HepG2 (cell line): Measurements from ENCODE around the gene AFAP1L2. TPM values are rescaled to one million over a fixed set of nuclear protein-coding genes. Genes with fewer than 3 reads are reported as not detected.

Experiments
- ATAC-seq: fragments of 200-7000 bp; cut with Tn5 transposase; 3 replicates; pipeline ENCODE4 v1.9.1; 2020; ENCODE audit warnings: mild to moderate bottlenecking, moderate library complexity
- BruUV-seq: library from RNA; stranded (reverse); fragments of 400-500 nt; replicated peaks from 2 replicates; lab custom pipeline; 2021; lab: Mats Ljungman, UMichigan
- CTCF ChIA-PET: fragments of 300-600 bp; formaldehyde crosslinking; extraction: SDS; loops from one replicate; lab custom pipeline; 2021; ENCODE audit warnings: low total read pairs, inconsistent platforms, low intra/inter-chr PET ratio; lab: Yijun Ruan, JAX
- POLR2A ChIA-PET: fragments of 350-600 bp; sonication (Branson Sonifier 250); formaldehyde crosslinking; loops from one replicate; lab custom pipeline; 2020; ENCODE audit warnings: antibody characterized with exemption, inconsistent platforms; lab: Yijun Ruan, JAX
- DNase-seq: peaks from one replicate; pipeline ENCODE4 v3.0.0-alpha.2; 2015; ENCODE audit warnings: low spot score
- FAIRE-seq: peaks from 3 replicates; lab custom pipeline; 2011; peaks lifted over from hg19 to GRCh38; lab: Jason Lieb, UNC
- H2AFZ ChIP-seq: one replicate; pipeline ENCODE4 v1.6.1; 2011; ENCODE audit warnings: low read length, inconsistent platforms
- H3K27ac ChIP-seq: fragments of 300-600 bp; 3 replicates; pipeline ENCODE4 v1.8.0; 2011; ENCODE audit warnings: mixed run types, mild to moderate bottlenecking, mixed read lengths, low read length, inconsistent platforms; ENCODE audit not compliant: insufficient read depth; ENCODE audit errors: extremely low read length
- H3K27me3 ChIP-seq, 2 experiments: fragments of 200-600 bp in 1 of 2; 2 replicates in 1 of 2; 3 replicates in 1 of 2; pipeline versions ENCODE4 v1.6.0 to v1.8.0; 2011; ENCODE audit warnings: low read length in 2 of 2, mild to moderate bottlenecking in 2 of 2, moderate library complexity in 2 of 2, inconsistent platforms in 1 of 2; ENCODE audit not compliant: insufficient read depth in 2 of 2, control insufficient read depth in 1 of 2
- H3K36me3 ChIP-seq, 2 experiments: fragments of 200-600 bp in 1 of 2; replicated peaks in 1 of 2; 2 replicates in 1 of 2; 3 replicates in 1 of 2; pipeline versions ENCODE4 v1.5.1 to v1.8.0; 2011; ENCODE audit warnings: low read length in 2 of 2, inconsistent platforms in 1 of 2; ENCODE audit not compliant: insufficient read depth in 2 of 2, control insufficient read depth in 1 of 2
- H3K4me1 ChIP-seq: 2 replicates; pipeline ENCODE4 v1.5.1; 2012; ENCODE audit warnings: low read length, inconsistent platforms; ENCODE audit not compliant: insufficient read depth
- H3K4me2 ChIP-seq: 2 replicates; pipeline ENCODE4 v1.6.0; 2011; ENCODE audit warnings: low read depth, low read length, inconsistent platforms
- H3K4me3 ChIP-seq, 3 experiments: fragments of 200-600 bp in 1 of 3; sonication (generic), shearing (Covaris generic) in 1 of 3; replicated peaks in 1 of 3; 2 replicates each; pipeline ENCODE4 v1.5.1; 2011 to 2016; ENCODE audit warnings: low read length in 3 of 3, inconsistent platforms in 2 of 3, low read depth in 2 of 3, mild to moderate bottlenecking in 2 of 3, control low read depth in 1 of 3, mixed read lengths in 1 of 3; ENCODE audit not compliant: insufficient read depth in 1 of 3
- H3K79me2 ChIP-seq: one replicate; pipeline ENCODE4 v1.6.1; 2011; ENCODE audit warnings: low read length, inconsistent platforms; ENCODE audit not compliant: insufficient read depth
- H3K9ac ChIP-seq: 2 replicates; pipeline ENCODE4 v1.6.0; 2011; ENCODE audit warnings: mild to moderate bottlenecking, low read depth, low read length, inconsistent platforms; ENCODE audit not compliant: insufficient read depth
- H3K9me3 ChIP-seq: 2 replicates; pipeline ENCODE4 v1.5.1; 2012; ENCODE audit warnings: mild to moderate bottlenecking, low read length
- H4K20me1 ChIP-seq: 2 replicates; pipeline ENCODE4 v1.6.0; 2011; ENCODE audit warnings: inconsistent platforms, mild to moderate bottlenecking, low read length, moderate library complexity; ENCODE audit not compliant: insufficient read depth
- ARNTL ChIP-seq: sonication (generic); formaldehyde crosslinking; IDR thresholded peaks from 2 replicates; pipeline ENCODE4 v1.4.0; 2020; ENCODE audit warnings: mild to moderate bottlenecking, missing genetic modification reagents
- BCLAF1 ChIP-seq: fragments of 450-650 bp; IDR thresholded peaks from 2 replicates; pipeline ENCODE4 v1.6.1; 2017; ENCODE audit warnings: mild to moderate bottlenecking
- ELK4 ChIP-seq: sonication (generic); formaldehyde crosslinking; IDR thresholded peaks from 2 replicates; pipeline ENCODE4 v1.9.0; 2021; ENCODE audit warnings: missing genetic modification reagents, borderline replicate concordance
- MBNL3 ChIP-seq: fragments of 250-450 bp; sonication (Bioruptor Pico); conservative IDR thresholded peaks from 2 replicates; pipeline ENCODE4 v1.8.0; 2022; ENCODE audit warnings: mild to moderate bottlenecking, inconsistent platforms
- PAXIP1 ChIP-seq: sonication (generic); formaldehyde crosslinking; conservative IDR thresholded peaks from 2 replicates; pipeline ENCODE4 v1.4.0; 2020; ENCODE audit warnings: mild to moderate bottlenecking, missing genetic modification reagents, moderate library complexity
- REXO4 ChIP-seq: sonication (generic); formaldehyde crosslinking; IDR thresholded peaks from 2 replicates; pipeline ENCODE4 v1.8.0; 2022; ENCODE audit warnings: missing genetic modification reagents, mild to moderate bottlenecking, borderline replicate concordance
- SMAD1 ChIP-seq: sonication (generic); formaldehyde crosslinking; IDR thresholded peaks from 2 replicates; pipeline ENCODE4 v1.4.0; 2020; ENCODE audit warnings: missing genetic modification reagents, low read depth, mild to moderate bottlenecking, borderline replicate concordance
- SPEN ChIP-seq: sonication (generic); formaldehyde crosslinking; IDR thresholded peaks from 2 replicates; pipeline ENCODE4 v1.5.1; 2020; ENCODE audit warnings: low read depth, mild to moderate bottlenecking, missing genetic modification reagents
- TSC22D2 ChIP-seq: sonication (generic); formaldehyde crosslinking; IDR thresholded peaks from 2 replicates; pipeline ENCODE4 v1.5.1; 2020; ENCODE audit warnings: missing genetic modification reagents, mild to moderate bottlenecking, borderline replicate concordance
- ZNF44 ChIP-seq: sonication (generic); formaldehyde crosslinking; IDR thresholded peaks from 2 replicates; pipeline ENCODE4 v1.5.1; 2020; ENCODE audit warnings: mild to moderate bottlenecking, missing genetic modification reagents
- ZNF562 ChIP-seq: sonication (generic); formaldehyde crosslinking; IDR thresholded peaks from 2 replicates; pipeline ENCODE4 v1.8.0; 2022; ENCODE audit warnings: missing genetic modification reagents, borderline replicate concordance
- ZNF670 ChIP-seq: sonication (generic); formaldehyde crosslinking; IDR thresholded peaks from 2 replicates; pipeline ENCODE4 v1.8.0; 2022; ENCODE audit warnings: mild to moderate bottlenecking, missing genetic modification reagents, borderline replicate concordance
- ZNF761 ChIP-seq: sonication (generic); formaldehyde crosslinking; conservative IDR thresholded peaks from 2 replicates; pipeline ENCODE4 v1.4.0; 2020; ENCODE audit warnings: mild to moderate bottlenecking, missing genetic modification reagents
- ZNF784 ChIP-seq: sonication (generic); formaldehyde crosslinking; IDR thresholded peaks from 2 replicates; pipeline ENCODE4 v1.5.1; 2020; ENCODE audit warnings: missing genetic modification reagents, mild to moderate bottlenecking, borderline replicate concordance
- WGBS: methylation state at CpG from one replicate; pipeline ENCODE4 v1.1.6; 2017; ENCODE audit warnings: low lambda C conversion rate; 5-methylcytosine and 5-hydroxymethylcytosine counted together
- in situ Hi-C: cut with HindIII; loops from 2 replicates; pipeline ENCODE4 v1.10.0; 2017; ENCODE audit warnings: low pct_unique_long_range_greater_than_20kb; ENCODE audit not compliant: extremely low pct_ligation_motif_present
- intact Hi-C: fragments of 100-400 bp; cut with micrococcal nuclease; formaldehyde crosslinking; loops from one replicate; pipeline ENCODE4 v1.10.0; 2022; ENCODE audit not compliant: unreplicated experiment
- polyA plus RNA-seq, 8 experiments: library from polyadenylated mRNA; depleted of rRNA in 3 of 8; stranded (reverse) in 7 of 8; unstranded in 1 of 8; fragments of >200 nt; fragmentation: Illumina TruSeq in 4 of 8; extraction: Trizol in 4 of 8; gene quantifications; 2 replicates each; pipeline versions ENCODE4 v1.2.1 to v1.2.3, GENCODE V29; 2011 to 2016; ENCODE audit warnings: low read depth in 4 of 8, missing spikeins in 1 of 8, mixed read lengths in 1 of 8; ENCODE audit not compliant: insufficient read depth in 1 of 8
- total RNA-seq, 5 experiments: library from RNA; depleted of rRNA; stranded (reverse); fragments of >200 nt; fragmentation: Illumina TruSeq; extraction: Trizol; gene quantifications; 2 replicates each; pipeline ENCODE4 v1.2.3, GENCODE V29; 2016; ENCODE audit warnings: low read depth in 1 of 5

AFAP1L2 gene
- total and polyA plus RNA-seq, 2 of the 13 experiments (the other 11 are each of a cell fraction or from before 2014, with no cell fraction given) = not detected

- TF ChIP-seq ZNF784 (CRISPR knock-in tag) (no peak), REXO4 (CRISPR knock-in tag) (no peak)
These were observed 144.5 kb downstream of the AFAP1L2 start (continued) for GRCh38 chr10:114259824-114260223.

- in situ Hi-C loops (no loop called here), intact Hi-C loops (no loop called here)
- no peak overlapping the region for H3K4me3 ChIP-seq
- H3K9me3 ChIP-seq = no peaks in the 10 kb centered on the region
- CTCF ChIA-PET = no interaction called here
- no TSS peak for BruUV-seq
- peaks cover 0 to 4% of the 10 kb centered on the region in 2 experiments; a peak in 1 of 5 replicates for H3K27me3 ChIP-seq
- no peak overlapping the region for H2AFZ ChIP-seq
- no peak for ATAC-seq
- H3K4me2 ChIP-seq = no peak overlapping the region
- DNase-seq = no peak
- POLR2A ChIA-PET = no interaction called here
- H4K20me1 ChIP-seq = no peaks in the 10 kb centered on the region
- no peaks in the 10 kb centered on the region for H3K79me2 ChIP-seq
- H3K27ac ChIP-seq = no peak overlapping the region
- H3K9ac ChIP-seq = no peak overlapping the region
- 21% methylated on average over 5 of the region's 5 CpGs for WGBS
- no peak for FAIRE-seq
- H3K36me3 ChIP-seq = no peaks in the 10 kb centered on the region
- TF ChIP-seq MBNL3 (CRISPR knock-in tag) (no peak), BCLAF1 (no peak), ELK4 (CRISPR knock-in tag) (no peak), ZNF562 (no peak), TSC22D2 (CRISPR knock-in tag) (no peak), ZNF670 (CRISPR knock-in tag) (no peak), ZNF44 (no peak), ZNF761 (CRISPR knock-in tag) (no peak), ARNTL (CRISPR knock-in tag) (no peak), SPEN (no peak), SMAD1 (CRISPR knock-in tag) (no peak), PAXIP1 (CRISPR knock-in tag) (no peak)
- TF ChIP-seq, all 625 proteins: peak for 0
- H3K4me1 ChIP-seq = no peaks in the 10 kb centered on the region
These were observed 145.9 kb downstream of the AFAP1L2 start for GRCh38 chr10:114258274-114258840.
